Activated naive CD4-positive, alpha-beta T cell treated with anti-CD3 and anti-CD28 coated beads, Interleukin-2, amount 10 ng/mL, durations not matched to agents 7 days and 5 days (primary cell): ENCODE results near the gene KLHL10.

Experiments
- CTCF ChIA-PET: fragments of 350-600 bp; sonication (Branson Sonifier 250); formaldehyde crosslinking; loops from one replicate; lab custom pipeline; 2021; ENCODE audit warnings: antibody characterized with exemption; lab: Charles Lee
- DNase-seq: peaks from one replicate; pipeline ENCODE4 v3.0.0-alpha.2; 2020
- H3K27ac Mint-ChIP-seq: one replicate; pipeline ENCODE4 v1.8.0; 2021; ENCODE audit warnings: mild to moderate bottlenecking, moderate library complexity, mixed read lengths
- H3K27me3 Mint-ChIP-seq: one replicate; pipeline ENCODE4 v1.8.0; 2021; ENCODE audit warnings: mild to moderate bottlenecking, mixed read lengths
- H3K36me3 Mint-ChIP-seq: one replicate; pipeline ENCODE4 v1.8.0; 2021; ENCODE audit warnings: mixed read lengths
- H3K4me1 Mint-ChIP-seq: one replicate; pipeline ENCODE4 v1.8.0; 2021; ENCODE audit warnings: mixed read lengths
- H3K4me3 Mint-ChIP-seq: one replicate; pipeline ENCODE4 v1.8.0; 2021; ENCODE audit warnings: mild to moderate bottlenecking, moderate library complexity, mixed read lengths
- H3K9me3 Mint-ChIP-seq: one replicate; pipeline ENCODE4 v1.8.0; 2021; ENCODE audit warnings: mixed read lengths

The KLHL10 gene

DNA sequence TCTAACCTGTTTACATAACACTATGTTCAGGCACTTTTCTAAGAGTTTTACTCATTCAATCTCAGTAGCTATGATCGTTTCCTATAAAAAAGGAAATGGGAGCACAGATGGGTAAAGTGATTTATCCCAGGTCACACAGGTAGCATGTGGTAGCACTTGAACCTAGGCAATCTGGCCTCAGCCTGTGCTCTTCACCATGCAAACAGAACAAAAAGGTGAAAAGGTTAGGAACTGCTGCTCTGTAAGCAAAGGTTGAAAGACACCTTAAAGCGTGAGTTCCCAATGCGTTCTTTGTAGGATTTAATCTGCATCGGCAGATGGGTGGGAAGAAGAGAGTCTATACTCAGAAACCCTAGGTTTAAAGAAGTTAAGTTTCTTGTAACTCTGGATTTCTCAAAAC lies 42.5 kb downstream of the KLHL10 start:
- no peaks in the 10 kb centered on the region for H3K27me3 Mint-ChIP-seq
- peaks cover 55% of the 10 kb centered on the region for H3K36me3 Mint-ChIP-seq
- H3K9me3 Mint-ChIP-seq, result no peaks in the 10 kb centered on the region
- no peak overlapping the region for H3K4me3 Mint-ChIP-seq
- DNase-seq, result no peak
- CTCF ChIA-PET, result no interaction called here
- H3K27ac Mint-ChIP-seq, result no peak overlapping the region
- H3K4me1 Mint-ChIP-seq, result no peaks in the 10 kb centered on the region

- H3K36me3 Mint-ChIP-seq, result peaks cover 63% of the 10 kb centered on the region
- H3K27me3 Mint-ChIP-seq, result no peaks in the 10 kb centered on the region
- CTCF ChIA-PET, result interaction anchor here (0.6 kb wide), 1 partner anchor 157 kb away, joined by 3 read pairs; no protein-coding TSS in a partner anchor
Measured at GRCh38 chr17:41882756-41883155, 45.1 kb downstream of the KLHL10 start.

GRCh38 chr17:41885733-41886132 lies 48.1 kb downstream of the KLHL10 start:
- peaks cover 49% of the 10 kb centered on the region for H3K36me3 Mint-ChIP-seq

More at GRCh38 chr17:41882756-41883155, 45.1 kb downstream of the KLHL10 start:
- no peak for DNase-seq
- Mint-ChIP-seq H3K27ac (peak overlapping the region; percentile 71), H3K9me3 (no peaks in the 10 kb centered on the region), H3K4me1 (no peaks in the 10 kb centered on the region), H3K4me3 (no peak overlapping the region)

GRCh38 chr17:41888332-41888965 lies 50.8 kb downstream of the KLHL10 start:
- DNase-seq, result no peak
- no peaks in the 10 kb centered on the region for H3K9me3 Mint-ChIP-seq
- CTCF ChIA-PET, result interaction anchor here (2.5 kb wide), 1 partner anchor 15 kb away, joined by 6 read pairs; no protein-coding TSS in a partner anchor
- H3K27ac Mint-ChIP-seq, result no peak overlapping the region
- peaks cover 49% of the 10 kb centered on the region for H3K36me3 Mint-ChIP-seq
- no peaks in the 10 kb centered on the region for H3K4me1 Mint-ChIP-seq
- H3K4me3 Mint-ChIP-seq, result no peak overlapping the region
- H3K27me3 Mint-ChIP-seq, result no peaks in the 10 kb centered on the region

More at GRCh38 chr17:41885733-41886132, 48.1 kb downstream of the KLHL10 start:
- Mint-ChIP-seq H3K4me1 (no peaks in the 10 kb centered on the region), H3K9me3 (no peaks in the 10 kb centered on the region), H3K4me3 (no peak overlapping the region), H3K27me3 (no peaks in the 10 kb centered on the region), H3K27ac (no peak overlapping the region)
- peak; percentile 25 for DNase-seq
- CTCF ChIA-PET, result no interaction called here

- no peak overlapping the region for H3K27ac Mint-ChIP-seq
- DNase-seq, result no peak
- CTCF ChIA-PET, result no interaction called here
- no peaks in the 10 kb centered on the region for H3K4me1 Mint-ChIP-seq
- no peaks in the 10 kb centered on the region for H3K9me3 Mint-ChIP-seq
- H3K4me3 Mint-ChIP-seq, result no peak overlapping the region
- H3K36me3 Mint-ChIP-seq, result peaks cover 50% of the 10 kb centered on the region
- H3K27me3 Mint-ChIP-seq, result no peaks in the 10 kb centered on the region
Measured at GRCh38 chr17:41891135-41892020, 53.8 kb downstream of the KLHL10 start.

DNA sequence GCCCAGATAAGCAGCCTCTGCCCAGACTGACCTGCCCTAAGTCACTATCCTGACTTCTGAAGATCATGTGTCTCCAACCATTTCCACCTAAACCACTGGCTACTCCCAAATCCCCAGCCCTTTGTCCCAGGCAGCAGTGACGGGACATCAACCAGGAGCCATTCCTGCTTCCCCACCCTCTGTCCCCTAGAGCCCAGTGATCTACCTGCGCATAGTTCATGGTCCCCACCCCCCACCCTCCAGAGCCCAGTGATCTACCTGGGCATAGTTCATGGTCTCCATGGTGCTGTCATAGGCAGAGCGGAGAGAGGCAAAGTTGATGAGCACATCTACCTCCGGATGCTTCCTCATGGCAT lies 54.4 kb downstream of the KLHL10 start:
- Mint-ChIP-seq H3K27me3 (no peaks in the 10 kb centered on the region), H3K4me1 (no peaks in the 10 kb centered on the region), H3K4me3 (no peak overlapping the region), H3K9me3 (no peaks in the 10 kb centered on the region), H3K27ac (no peak overlapping the region), H3K36me3 (peaks cover 52% of the 10 kb centered on the region)
- CTCF ChIA-PET, result no interaction called here
- no peak for DNase-seq

GRCh38 chr17:41893384-41893783 lies 55.8 kb downstream of the KLHL10 start:
- Mint-ChIP-seq H3K4me1 (no peaks in the 10 kb centered on the region), H3K27me3 (no peaks in the 10 kb centered on the region), H3K4me3 (no peak overlapping the region), H3K36me3 (peaks cover 55% of the 10 kb centered on the region), H3K27ac (no peak overlapping the region), H3K9me3 (no peaks in the 10 kb centered on the region)
- no peak for DNase-seq
- CTCF ChIA-PET, result no interaction called here

DNA sequence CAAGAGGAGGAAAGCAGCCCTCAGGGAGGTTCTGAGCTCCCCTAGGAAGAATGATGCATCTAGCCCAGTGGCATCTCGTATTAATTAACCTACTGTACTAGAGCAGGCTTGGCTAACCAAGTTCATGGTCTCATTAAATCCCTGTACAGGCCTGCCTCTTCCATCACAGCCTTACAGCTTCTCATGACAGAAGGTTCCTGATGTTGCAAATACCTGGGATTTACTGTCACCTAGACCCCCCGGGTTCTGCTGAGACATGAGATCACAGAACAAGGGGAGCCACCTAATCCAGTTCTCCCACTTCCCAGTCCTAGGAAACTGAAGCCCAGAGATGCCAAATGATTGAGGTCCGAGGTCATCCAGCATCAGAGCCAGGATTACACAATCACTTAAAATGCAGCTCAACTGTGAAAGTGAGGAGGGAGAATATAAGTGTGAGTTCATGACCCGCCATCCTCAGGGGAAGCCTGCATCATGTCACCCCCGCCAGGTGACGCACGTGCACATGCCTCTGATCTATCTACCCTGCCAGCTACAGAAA lies 57.2 kb downstream of the KLHL10 start:
- H3K36me3 Mint-ChIP-seq, result peaks cover 65% of the 10 kb centered on the region
- no peaks in the 10 kb centered on the region for H3K27me3 Mint-ChIP-seq
- no peaks in the 10 kb centered on the region for H3K9me3 Mint-ChIP-seq
- no peak overlapping the region for H3K4me3 Mint-ChIP-seq
- DNase-seq, result no peak
- H3K4me1 Mint-ChIP-seq, result no peaks in the 10 kb centered on the region
- CTCF ChIA-PET, result interaction anchor here (0.7 to 1.0 kb wide), 3 partner anchors 10 to 108 kb away, joined by 3 read pairs; partner anchors contain the start of gene JUP
- H3K27ac Mint-ChIP-seq, result no peak overlapping the region

- Mint-ChIP-seq H3K9me3 (no peaks in the 10 kb centered on the region), H3K27me3 (no peaks in the 10 kb centered on the region), H3K36me3 (peaks cover 64% of the 10 kb centered on the region), H3K4me3 (no peak overlapping the region), H3K4me1 (no peaks in the 10 kb centered on the region), H3K27ac (no peak overlapping the region)
- CTCF ChIA-PET, result no interaction called here
- DNase-seq, result no peak
Measured at GRCh38 chr17:41895617-41896016, 58.0 kb downstream of the KLHL10 start.

- Mint-ChIP-seq H3K4me3 (no peak overlapping the region), H3K9me3 (no peaks in the 10 kb centered on the region), H3K36me3 (peaks cover 72% of the 10 kb centered on the region), H3K27me3 (no peaks in the 10 kb centered on the region), H3K4me1 (no peaks in the 10 kb centered on the region), H3K27ac (no peak overlapping the region)
- CTCF ChIA-PET, result no interaction called here
- DNase-seq, result no peak
Measured at GRCh38 chr17:41896726-41897125, 59.1 kb downstream of the KLHL10 start.
